Breast epithelium (tissue), 4 donors: ENCODE measurements around the gene RELL1. TPM values are rescaled to one million over a fixed set of nuclear protein-coding genes. Genes with fewer than 3 reads are reported as not detected.
A peak's percentile ranks its signal among the peaks of the same experiment; 100 is the strongest.

Source experiments
- DNase-seq, 2 donors: peaks; one replicate each; pipeline ENCODE4 v3.0.0-alpha.2; 2019; ENCODE audit warnings: low spot score in 2 of 2
- H3K27ac ChIP-seq, 2 donors: fragments of 200-600 bp; sonication (generic) in 1 of 2; one replicate each; pipeline ENCODE4 v1.5.1; 2016 to 2019; ENCODE audit warnings: mild to moderate bottlenecking in 1 of 2
- H3K27me3 ChIP-seq, 2 donors: fragments of 200-600 bp; sonication (generic) in 1 of 2; one replicate each; pipeline versions ENCODE4 v1.5.1 to v1.6.0; 2017 to 2019; ENCODE audit warnings: control low read depth in 1 of 2, mild to moderate bottlenecking in 1 of 2
- H3K36me3 ChIP-seq: fragments of 200-600 bp; one replicate; pipeline ENCODE4 v1.5.1; 2019
- H3K4me1 ChIP-seq, 2 donors: fragments of 200-600 bp; sonication (generic); one replicate each; pipeline ENCODE4 v1.5.1; 2016 to 2019; ENCODE audit warnings: control low read depth in 1 of 2
- H3K4me3 ChIP-seq, 3 donors: fragments of 200-600 bp; sonication (generic); 1 replicate in 2 of 3; 2 replicates in 1 of 3; pipeline ENCODE4 v1.5.1; 2016 to 2019; ENCODE audit warnings: mild to moderate bottlenecking in 3 of 3, moderate library complexity in 2 of 3
- H3K9me3 ChIP-seq, 2 donors: fragments of 200-600 bp; sonication (generic) in 1 of 2; one replicate each; pipeline ENCODE4 v1.5.1; 2016 to 2019; ENCODE audit warnings: control low read depth in 1 of 2
- POLR2A ChIP-seq: fragments of 450-650 bp; IDR thresholded peaks from one replicate; pipeline ENCODE4 v1.6.1; 2016; ENCODE audit warnings: antibody characterized with exemption, mild to moderate bottlenecking, moderate library complexity
- POLR2AphosphoS5 ChIP-seq, 3 donors: sonication (generic); formaldehyde crosslinking; IDR thresholded peaks; one replicate each; pipeline ENCODE4 v1.6.1; 2017; ENCODE audit warnings: antibody characterized with exemption in 3 of 3
- intact Hi-C: fragments of 100-400 bp; cut with DNase I; formaldehyde crosslinking; loops from one replicate; pipeline ENCODE4 v1.15.1; 2023; ENCODE audit warnings: low total_unique reads
- total RNA-seq, 3 donors: library from RNA; depleted of rRNA; stranded (reverse); fragments of >200 nt; gene quantifications; one replicate each; pipeline ENCODE4 v1.1.0, GENCODE V29; 2016
- TF ChIP-seq, protein P1 (sequence below), 3 donors: fragments of 450-650 bp; IDR thresholded peaks; one replicate each; pipeline ENCODE4 v1.5.1; 2016 to 2017; ENCODE audit warnings: antibody characterized with exemption in 3 of 3, mild to moderate bottlenecking in 3 of 3, moderate library complexity in 3 of 3

Gene RELL1
- total RNA-seq, 3 donors from 2014 or later, result 68.5 to 88.8 (median 76.0) TPM

DNA sequence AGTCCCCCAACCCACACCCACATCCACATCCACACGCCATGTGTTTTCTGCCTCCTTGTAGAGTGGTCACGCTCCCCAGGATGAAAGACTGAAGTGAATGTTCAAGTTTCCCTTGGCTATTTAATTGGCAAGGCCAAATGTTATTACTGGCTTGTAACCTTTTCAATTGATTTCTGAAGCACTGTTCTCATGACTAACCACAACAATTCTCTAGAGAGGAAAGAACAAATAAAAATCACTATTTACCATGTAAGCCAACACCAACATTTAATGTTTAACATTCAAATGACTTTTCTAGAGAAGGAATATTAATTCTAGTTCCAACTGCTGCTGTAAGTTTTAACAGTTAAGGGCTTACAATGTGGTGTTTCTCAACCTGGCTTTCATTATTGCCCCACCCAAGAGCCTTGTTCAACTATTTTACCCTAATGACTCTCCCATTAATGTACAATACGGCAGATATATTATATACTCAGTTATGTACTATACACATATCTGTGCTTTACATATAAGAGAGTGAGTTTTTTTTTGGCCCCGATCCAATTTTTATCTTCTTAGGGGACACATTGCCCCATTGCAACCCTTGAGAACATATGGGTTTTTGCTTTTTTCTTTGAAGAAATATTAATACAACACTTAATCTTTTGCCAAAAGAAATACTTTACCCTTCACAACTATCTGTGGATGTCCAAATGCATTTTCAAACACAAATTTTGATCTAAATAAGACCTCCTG, 46.5 kb downstream of the RELL1 start:
- Histone ChIP-seq H3K27me3 (no peaks in the 10 kb centered on the region), H3K4me3 (no peak overlapping the region), H3K36me3 (no peaks in the 10 kb centered on the region), H3K27ac (no peak overlapping the region), H3K4me1 (no peaks in the 10 kb centered on the region), H3K9me3 (no peaks in the 10 kb centered on the region)
- DNase-seq, result no peak
- intact Hi-C loops, result no loop called here
- no peak for TF ChIP-seq POLR2AphosphoS5 (IDR thresholded peaks at IDR 0.05)
- no peak for TF ChIP-seq POLR2A
- TF ChIP-seq, protein P1, sequence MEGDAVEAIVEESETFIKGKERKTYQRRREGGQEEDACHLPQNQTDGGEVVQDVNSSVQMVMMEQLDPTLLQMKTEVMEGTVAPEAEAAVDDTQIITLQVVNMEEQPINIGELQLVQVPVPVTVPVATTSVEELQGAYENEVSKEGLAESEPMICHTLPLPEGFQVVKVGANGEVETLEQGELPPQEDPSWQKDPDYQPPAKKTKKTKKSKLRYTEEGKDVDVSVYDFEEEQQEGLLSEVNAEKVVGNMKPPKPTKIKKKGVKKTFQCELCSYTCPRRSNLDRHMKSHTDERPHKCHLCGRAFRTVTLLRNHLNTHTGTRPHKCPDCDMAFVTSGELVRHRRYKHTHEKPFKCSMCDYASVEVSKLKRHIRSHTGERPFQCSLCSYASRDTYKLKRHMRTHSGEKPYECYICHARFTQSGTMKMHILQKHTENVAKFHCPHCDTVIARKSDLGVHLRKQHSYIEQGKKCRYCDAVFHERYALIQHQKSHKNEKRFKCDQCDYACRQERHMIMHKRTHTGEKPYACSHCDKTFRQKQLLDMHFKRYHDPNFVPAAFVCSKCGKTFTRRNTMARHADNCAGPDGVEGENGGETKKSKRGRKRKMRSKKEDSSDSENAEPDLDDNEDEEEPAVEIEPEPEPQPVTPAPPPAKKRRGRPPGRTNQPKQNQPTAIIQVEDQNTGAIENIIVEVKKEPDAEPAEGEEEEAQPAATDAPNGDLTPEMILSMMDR (IDR thresholded peaks at IDR 0.05), result no peak

DNA sequence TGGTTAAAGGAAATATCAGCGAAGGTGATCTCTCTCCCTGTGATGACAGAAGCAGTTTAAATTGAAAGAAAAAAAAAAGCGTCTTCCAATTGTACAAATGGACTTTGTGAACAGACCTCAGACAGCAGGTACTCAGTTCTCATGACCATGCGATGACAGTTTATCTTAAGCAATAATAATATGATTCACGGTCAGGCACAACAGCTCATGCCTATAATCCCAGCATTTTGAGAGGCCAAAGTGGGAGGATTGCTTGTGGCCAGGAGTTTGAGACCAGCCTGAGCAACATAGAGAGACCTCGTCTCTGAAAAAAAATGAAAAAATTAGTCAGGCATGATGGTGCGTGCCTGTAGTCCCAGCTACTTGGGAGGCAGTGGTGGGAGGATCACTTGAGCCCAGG, 51.0 kb downstream of the RELL1 start:
- no peak for DNase-seq
- Histone ChIP-seq H3K4me1 (no peaks in the 10 kb centered on the region), H3K4me3 (no peak overlapping the region), H3K27ac (no peak overlapping the region), H3K27me3 (no peaks in the 10 kb centered on the region), H3K36me3 (no peaks in the 10 kb centered on the region), H3K9me3 (no peaks in the 10 kb centered on the region)
- TF ChIP-seq, protein P1 (IDR thresholded peaks at IDR 0.05), result no peak
- TF ChIP-seq POLR2A, result no peak
- no peak for TF ChIP-seq POLR2AphosphoS5 (IDR thresholded peaks at IDR 0.05)
- intact Hi-C loops, result no loop called here

GRCh38 chr4:37634180-37634579, 52.0 kb downstream of the RELL1 start:
- H3K4me3 ChIP-seq, result no peak overlapping the region
- no peaks in the 10 kb centered on the region for H3K4me1 ChIP-seq
- no peak overlapping the region for H3K27ac ChIP-seq
- H3K36me3 ChIP-seq, result no peaks in the 10 kb centered on the region
- H3K9me3 ChIP-seq, result no peaks in the 10 kb centered on the region
- H3K27me3 ChIP-seq, result no peaks in the 10 kb centered on the region
- no peak for DNase-seq
- TF ChIP-seq, protein P1 (IDR thresholded peaks at IDR 0.05), result no peak
- TF ChIP-seq POLR2A, result no peak
- no peak for TF ChIP-seq POLR2AphosphoS5 (IDR thresholded peaks at IDR 0.05)
- intact Hi-C loops, result no loop called here

GRCh38 chr4:37632836-37633235, 53.3 kb downstream of the RELL1 start:
- H3K4me3 ChIP-seq, result no peak overlapping the region
- H3K36me3 ChIP-seq, result no peaks in the 10 kb centered on the region
- intact Hi-C loops, result no loop called here
- no peak for DNase-seq
- no peaks in the 10 kb centered on the region for H3K27me3 ChIP-seq
- H3K9me3 ChIP-seq, result no peaks in the 10 kb centered on the region
- no peak for TF ChIP-seq POLR2A
- TF ChIP-seq POLR2AphosphoS5 (IDR thresholded peaks at IDR 0.05), result no peak
- TF ChIP-seq, protein P1 (IDR thresholded peaks at IDR 0.05), result no peak
- peak overlapping the region in 1 of 2 donors; percentile 64 for H3K27ac ChIP-seq
- no peaks in the 10 kb centered on the region for H3K4me1 ChIP-seq

DNA sequence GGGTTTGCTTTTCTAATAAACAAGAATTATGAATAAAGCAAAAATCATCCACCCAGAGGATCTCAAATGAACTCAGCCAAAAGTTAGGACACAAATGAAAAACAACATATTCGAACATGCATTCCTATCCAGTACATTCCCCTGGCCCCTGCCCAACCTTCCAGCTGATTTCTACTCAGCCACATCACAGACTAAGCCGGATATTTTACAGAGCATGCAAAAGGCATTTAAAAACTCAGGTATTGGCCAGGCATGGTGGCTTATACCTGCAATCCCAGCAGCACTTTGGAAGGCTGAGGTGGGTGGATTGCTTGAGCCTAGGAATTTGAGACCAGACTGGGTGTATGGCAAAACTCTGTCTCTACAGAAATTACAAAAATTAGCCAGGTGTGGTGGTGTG, 54.6 kb downstream of the RELL1 start:
- no peak overlapping the region for H3K4me3 ChIP-seq
- peak overlapping the region; percentile 56 to 77 for H3K27ac ChIP-seq
- intact Hi-C loops, result no loop called here
- no peaks in the 10 kb centered on the region for H3K4me1 ChIP-seq
- H3K9me3 ChIP-seq, result no peaks in the 10 kb centered on the region
- TF ChIP-seq, protein P1 (IDR thresholded peaks at IDR 0.05), result no peak
- TF ChIP-seq POLR2A, result no peak
- TF ChIP-seq POLR2AphosphoS5 (IDR thresholded peaks at IDR 0.05), result peak in 1 of 3 donors; percentile 48
- peak; percentile 57 to 81 for DNase-seq
- no peaks in the 10 kb centered on the region for H3K27me3 ChIP-seq
- H3K36me3 ChIP-seq, result no peaks in the 10 kb centered on the region
